Colonic mucosa (tissue), 4 donors: ENCODE measurements around the gene CASQ2. TPM values are rescaled to one million over a fixed set of nuclear protein-coding genes. Genes with fewer than 3 reads are reported as not detected.

Experiments
- DNase-seq: peaks from one replicate; pipeline ENCODE4 v3.0.0-alpha.2; 2020
- H3K27ac ChIP-seq: fragments of 200-600 bp; one replicate; pipeline ENCODE4 v1.8.0; 2021
- H3K27me3 ChIP-seq: fragments of 200-600 bp; one replicate; pipeline ENCODE4 v1.8.0; 2021
- H3K36me3 ChIP-seq: fragments of 200-600 bp; one replicate; pipeline ENCODE4 v1.8.0; 2021
- H3K4me1 ChIP-seq: fragments of 200-600 bp; one replicate; pipeline ENCODE4 v1.8.0; 2021; ENCODE audit warnings: mild to moderate bottlenecking
- H3K4me3 ChIP-seq: fragments of 200-600 bp; one replicate; pipeline ENCODE4 v1.8.0; 2021
- H3K9ac ChIP-seq, 2 donors: one replicate each; pipeline ENCODE4 v1.7.0; 2013; ENCODE audit warnings: control low read depth in 2 of 2, low read depth in 2 of 2, low read length in 2 of 2
- H3K9me3 ChIP-seq: fragments of 200-600 bp; one replicate; pipeline ENCODE4 v1.8.0; 2021
- intact Hi-C: fragments of 100-400 bp; cut with DNase I; formaldehyde crosslinking; loops from one replicate; pipeline ENCODE4 v1.14.1; 2022
- total RNA-seq, 2 donors: library from RNA; stranded (reverse); fragmentation: NEBNext Ultra II Directional in 1 of 2; extraction: Animal tissue kit (Norgen Biotek cat#: 25700) in 1 of 2; gene quantifications; one replicate each; pipeline ENCODE4 v1.2.1, GENCODE V29; 2021
- TF ChIP-seq, protein P1 (sequence below): fragments of 200-600 bp; IDR thresholded peaks from one replicate; pipeline ENCODE4 v1.8.0; 2022; ENCODE audit warnings: antibody characterized with exemption, mild to moderate bottlenecking
- donor health status: healthy.
- donor health status: DM: no; HTN: no; CAD: no.
- donor health status: DM: no; HTN: no; CAD: no.

The CASQ2 gene
- total RNA-seq, 2 donors from 2014 or later = 0.22 to 10.5 TPM

DNA sequence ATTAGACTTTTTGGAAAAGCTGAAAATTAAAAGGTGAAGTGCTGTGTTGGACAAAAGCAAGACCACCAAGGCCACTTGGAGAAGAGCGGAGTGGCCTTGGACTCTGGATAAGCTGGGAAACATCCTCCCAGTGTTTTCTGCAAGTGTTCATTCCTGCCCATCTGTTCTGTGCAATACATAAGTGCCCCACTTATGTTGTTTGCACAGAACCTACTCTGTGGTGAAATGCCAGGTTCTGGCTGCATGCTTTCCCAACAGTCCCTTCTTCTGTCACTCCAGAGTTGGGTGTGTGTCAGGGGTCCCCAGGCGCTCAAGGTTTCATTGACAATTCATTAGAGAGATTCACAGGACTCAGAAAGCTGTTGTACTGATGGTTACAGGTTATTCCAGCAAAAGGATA lies 42.1 kb upstream of the CASQ2 start:
- Histone ChIP-seq H3K4me1 (no peaks in the 10 kb centered on the region), H3K36me3 (no peaks in the 10 kb centered on the region), H3K27ac (no peak overlapping the region), H3K9me3 (no peaks in the 10 kb centered on the region), H3K27me3 (no peaks in the 10 kb centered on the region), H3K9ac (no peak overlapping the region), H3K4me3 (no peak overlapping the region)
- TF ChIP-seq, protein P1, sequence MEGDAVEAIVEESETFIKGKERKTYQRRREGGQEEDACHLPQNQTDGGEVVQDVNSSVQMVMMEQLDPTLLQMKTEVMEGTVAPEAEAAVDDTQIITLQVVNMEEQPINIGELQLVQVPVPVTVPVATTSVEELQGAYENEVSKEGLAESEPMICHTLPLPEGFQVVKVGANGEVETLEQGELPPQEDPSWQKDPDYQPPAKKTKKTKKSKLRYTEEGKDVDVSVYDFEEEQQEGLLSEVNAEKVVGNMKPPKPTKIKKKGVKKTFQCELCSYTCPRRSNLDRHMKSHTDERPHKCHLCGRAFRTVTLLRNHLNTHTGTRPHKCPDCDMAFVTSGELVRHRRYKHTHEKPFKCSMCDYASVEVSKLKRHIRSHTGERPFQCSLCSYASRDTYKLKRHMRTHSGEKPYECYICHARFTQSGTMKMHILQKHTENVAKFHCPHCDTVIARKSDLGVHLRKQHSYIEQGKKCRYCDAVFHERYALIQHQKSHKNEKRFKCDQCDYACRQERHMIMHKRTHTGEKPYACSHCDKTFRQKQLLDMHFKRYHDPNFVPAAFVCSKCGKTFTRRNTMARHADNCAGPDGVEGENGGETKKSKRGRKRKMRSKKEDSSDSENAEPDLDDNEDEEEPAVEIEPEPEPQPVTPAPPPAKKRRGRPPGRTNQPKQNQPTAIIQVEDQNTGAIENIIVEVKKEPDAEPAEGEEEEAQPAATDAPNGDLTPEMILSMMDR = no peak
- intact Hi-C loops = no loop called here
- peak; percentile 34 for DNase-seq

DNA sequence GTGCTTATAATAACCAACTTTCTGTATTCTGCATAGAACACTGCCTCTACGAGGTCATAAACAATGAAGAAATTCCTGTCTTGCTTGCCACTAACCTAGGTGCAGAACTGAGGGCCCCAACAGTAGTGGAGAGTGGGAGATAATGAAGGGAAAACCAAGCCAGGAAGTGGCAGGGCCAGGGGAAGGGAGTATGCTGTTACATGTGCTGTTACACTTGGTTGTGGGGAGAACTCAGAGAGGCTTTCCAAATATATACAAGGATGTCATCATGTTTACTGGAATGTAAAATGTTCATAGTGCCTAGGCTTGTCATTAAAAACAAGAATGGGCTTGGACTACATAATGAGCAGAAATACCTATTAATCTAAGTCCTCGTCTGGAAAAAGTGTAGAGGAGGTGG lies 41.3 kb upstream of the CASQ2 start:
- intact Hi-C loops = no loop called here
- no peak for DNase-seq
- Histone ChIP-seq H3K36me3 (no peaks in the 10 kb centered on the region), H3K4me1 (no peaks in the 10 kb centered on the region), H3K27ac (no peak overlapping the region), H3K4me3 (no peak overlapping the region), H3K9me3 (no peaks in the 10 kb centered on the region), H3K27me3 (no peaks in the 10 kb centered on the region), H3K9ac (no peak overlapping the region)
- TF ChIP-seq, protein P1 = no peak

DNA sequence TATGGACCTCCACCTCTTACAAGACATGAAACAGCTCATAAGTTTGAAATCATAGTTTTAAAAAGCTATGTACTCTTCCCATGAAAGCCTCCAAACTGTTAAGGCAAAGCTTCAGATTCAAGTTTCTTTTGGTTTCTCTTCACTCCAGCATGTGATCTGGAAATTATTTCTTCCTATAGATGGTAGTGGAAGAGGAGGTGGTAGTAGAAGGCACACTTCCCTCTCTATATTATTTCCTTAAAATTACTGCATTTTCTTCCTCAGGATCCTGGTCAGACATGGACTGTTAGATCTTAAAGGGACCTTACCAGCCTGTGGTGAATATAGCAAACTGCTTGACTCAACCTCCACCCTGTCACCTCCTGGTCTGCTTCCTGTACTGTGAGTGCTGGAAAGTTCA lies 40.6 kb upstream of the CASQ2 start:
- H3K27ac ChIP-seq = no peak overlapping the region
- H3K9me3 ChIP-seq = no peaks in the 10 kb centered on the region
- no peak for DNase-seq
- TF ChIP-seq, protein P1 = no peak
- no peaks in the 10 kb centered on the region for H3K4me1 ChIP-seq
- H3K9ac ChIP-seq = no peak overlapping the region
- intact Hi-C loops = no loop called here
- H3K4me3 ChIP-seq = no peak overlapping the region
- H3K36me3 ChIP-seq = no peaks in the 10 kb centered on the region
- H3K27me3 ChIP-seq = no peaks in the 10 kb centered on the region

DNA sequence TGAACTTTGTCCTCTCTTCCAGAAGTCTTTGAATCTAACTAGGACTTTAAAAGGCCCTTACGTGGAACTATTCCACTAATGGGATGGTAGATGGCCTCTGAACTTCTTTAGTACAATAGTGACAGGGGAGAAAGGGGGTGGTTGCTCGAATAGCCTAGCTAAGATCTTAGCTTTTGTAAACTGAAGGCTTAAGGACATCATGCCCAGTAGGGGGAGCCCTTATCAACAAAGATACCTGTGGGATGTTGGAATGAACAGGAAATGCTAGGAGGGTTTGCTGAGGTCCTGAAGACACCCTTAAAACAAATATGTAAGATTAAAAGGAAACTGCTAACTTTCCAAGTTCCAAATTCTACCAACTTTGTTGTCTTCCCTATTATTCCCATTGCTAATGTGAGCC lies 39.2 kb upstream of the CASQ2 start:
- Histone ChIP-seq H3K9me3 (no peaks in the 10 kb centered on the region), H3K4me3 (no peak overlapping the region), H3K9ac (no peak overlapping the region), H3K27me3 (no peaks in the 10 kb centered on the region), H3K27ac (no peak overlapping the region), H3K36me3 (no peaks in the 10 kb centered on the region), H3K4me1 (no peaks in the 10 kb centered on the region)
- intact Hi-C loops = loop anchor here (2.0 kb wide), 1 partner anchor 173 kb away; no protein-coding TSS in a partner anchor
- peak; percentile 83 for DNase-seq
- TF ChIP-seq, protein P1 = peak; percentile 69

DNA sequence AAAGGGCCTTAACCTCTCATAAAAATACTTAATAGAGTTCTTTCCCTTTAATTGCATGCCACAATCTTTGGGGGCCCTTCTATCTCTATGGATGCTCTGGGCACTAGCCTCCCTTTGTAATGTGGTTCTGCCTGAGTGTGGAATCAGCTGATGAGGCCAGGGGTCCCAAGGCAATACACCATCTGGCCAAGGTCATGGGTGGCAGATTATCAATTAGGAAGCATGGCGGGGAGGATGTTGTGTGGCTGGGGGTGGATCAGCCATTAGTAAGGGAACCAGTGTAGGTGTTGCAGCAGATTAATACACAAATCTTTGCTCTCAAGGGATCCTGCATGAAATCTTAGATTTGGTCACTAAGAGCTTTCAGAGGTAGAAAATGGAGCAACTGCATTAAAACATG lies 37.1 kb upstream of the CASQ2 start:
- no peak overlapping the region for H3K4me3 ChIP-seq
- TF ChIP-seq, protein P1 = no peak
- intact Hi-C loops = no loop called here
- no peaks in the 10 kb centered on the region for H3K27me3 ChIP-seq
- H3K27ac ChIP-seq = no peak overlapping the region
- no peaks in the 10 kb centered on the region for H3K4me1 ChIP-seq
- no peak overlapping the region for H3K9ac ChIP-seq
- no peaks in the 10 kb centered on the region for H3K9me3 ChIP-seq
- no peak for DNase-seq
- no peaks in the 10 kb centered on the region for H3K36me3 ChIP-seq

DNA sequence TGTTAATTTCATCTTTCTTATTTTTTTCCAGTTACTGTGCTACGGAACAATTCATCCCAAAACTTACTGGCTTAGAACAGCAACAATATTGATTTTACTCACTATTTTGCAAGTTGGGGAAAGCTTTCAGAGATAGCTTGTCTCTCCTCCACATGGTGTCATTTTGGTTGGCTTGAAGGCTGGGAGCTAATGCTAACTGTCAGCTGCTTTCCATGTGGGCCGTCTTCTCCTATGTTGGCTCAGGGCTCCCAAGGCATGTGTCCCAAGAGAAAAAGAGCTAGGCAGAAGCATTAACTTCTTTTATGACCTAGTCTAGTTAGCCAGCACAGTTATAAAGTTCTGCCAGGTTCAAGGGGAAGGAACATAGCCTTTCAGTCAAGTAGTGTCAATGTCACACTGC lies 33.9 kb upstream of the CASQ2 start:
- Histone ChIP-seq H3K27ac (no peak overlapping the region), H3K27me3 (no peaks in the 10 kb centered on the region), H3K4me1 (no peaks in the 10 kb centered on the region), H3K4me3 (no peak overlapping the region), H3K36me3 (no peaks in the 10 kb centered on the region), H3K9me3 (no peaks in the 10 kb centered on the region), H3K9ac (no peak overlapping the region)
- no peak for DNase-seq
- intact Hi-C loops = no loop called here
- TF ChIP-seq, protein P1 = no peak
